DND-41 (cell line): ENCODE data around the gene MRPL40.

Experiments
- ATAC-seq: fragments of 200-7000 bp; cut with Tn5 transposase; 3 replicates; pipeline ENCODE4 v1.9.1; 2021; ENCODE audit warnings: low read depth; ENCODE audit not compliant: insufficient read depth
- DNase-seq: peaks from one replicate; pipeline ENCODE4 v3.0.0-alpha.2; 2020
- H2AFZ ChIP-seq: 2 replicates; pipeline ENCODE4 v1.6.0; 2012; ENCODE audit warnings: low read depth, low read length
- H3K27ac ChIP-seq: 2 replicates; pipeline ENCODE4 v1.5.1; 2012; ENCODE audit warnings: low read length, inconsistent platforms
- H3K27me3 ChIP-seq: fragments of 200-600 bp; sonication (generic); 2 replicates; pipeline ENCODE4 v1.6.0; 2012; ENCODE audit warnings: low read length, mild to moderate bottlenecking, inconsistent platforms; ENCODE audit not compliant: insufficient read depth, poor library complexity
- H3K36me3 ChIP-seq: 2 replicates; pipeline ENCODE4 v1.5.1; 2012; ENCODE audit warnings: low read length, inconsistent platforms; ENCODE audit not compliant: insufficient read depth
- H3K4me1 ChIP-seq: 2 replicates; pipeline ENCODE4 v1.5.1; 2012; ENCODE audit warnings: mild to moderate bottlenecking, low read length; ENCODE audit not compliant: insufficient read depth
- H3K4me2 ChIP-seq: 2 replicates; pipeline ENCODE4 v1.6.0; 2012; ENCODE audit warnings: mild to moderate bottlenecking, moderate library complexity, low read length, inconsistent platforms; ENCODE audit not compliant: insufficient read depth
- H3K4me3 ChIP-seq, 2 experiments: fragments of 200-600 bp in 1 of 2; shearing (Covaris generic) in 1 of 2; 2 replicates each; pipeline ENCODE4 v1.5.1; 2012 to 2016; ENCODE audit warnings: inconsistent platforms in 2 of 2, low read length in 2 of 2, mild to moderate bottlenecking in 2 of 2, low read depth in 1 of 2, moderate library complexity in 1 of 2
- H3K79me2 ChIP-seq: 2 replicates; pipeline ENCODE4 v1.6.0; 2012; ENCODE audit warnings: low read length, inconsistent platforms; ENCODE audit not compliant: insufficient read depth
- H3K9ac ChIP-seq: 2 replicates; pipeline ENCODE4 v1.6.0; 2012; ENCODE audit warnings: low read depth, mild to moderate bottlenecking, inconsistent platforms, low read length, moderate library complexity
- H3K9me3 ChIP-seq: 2 replicates; pipeline ENCODE4 v1.5.1; 2012; ENCODE audit warnings: low read length, moderate library complexity, mild to moderate bottlenecking, inconsistent platforms; ENCODE audit not compliant: insufficient read depth, severe bottlenecking
- H4K20me1 ChIP-seq: 2 replicates; pipeline ENCODE4 v1.6.0; 2012; ENCODE audit warnings: low read length; ENCODE audit not compliant: insufficient read depth
- EZH2 ChIP-seq: IDR thresholded peaks from 3 replicates; pipeline ENCODE4 v1.6.1; 2012; ENCODE audit warnings: borderline replicate concordance, low read depth, mild to moderate bottlenecking, moderate library complexity, low read length, inconsistent platforms; ENCODE audit not compliant: severe bottlenecking
- TF ChIP-seq, protein P1 (sequence below): IDR thresholded peaks from 2 replicates; pipeline ENCODE4 v1.5.1; 2012; ENCODE audit warnings: borderline replicate concordance, low read length, moderate library complexity, mild to moderate bottlenecking; ENCODE audit not compliant: poor library complexity, severe bottlenecking; ENCODE audit errors: extremely low read depth

MRPL40 gene

DNA sequence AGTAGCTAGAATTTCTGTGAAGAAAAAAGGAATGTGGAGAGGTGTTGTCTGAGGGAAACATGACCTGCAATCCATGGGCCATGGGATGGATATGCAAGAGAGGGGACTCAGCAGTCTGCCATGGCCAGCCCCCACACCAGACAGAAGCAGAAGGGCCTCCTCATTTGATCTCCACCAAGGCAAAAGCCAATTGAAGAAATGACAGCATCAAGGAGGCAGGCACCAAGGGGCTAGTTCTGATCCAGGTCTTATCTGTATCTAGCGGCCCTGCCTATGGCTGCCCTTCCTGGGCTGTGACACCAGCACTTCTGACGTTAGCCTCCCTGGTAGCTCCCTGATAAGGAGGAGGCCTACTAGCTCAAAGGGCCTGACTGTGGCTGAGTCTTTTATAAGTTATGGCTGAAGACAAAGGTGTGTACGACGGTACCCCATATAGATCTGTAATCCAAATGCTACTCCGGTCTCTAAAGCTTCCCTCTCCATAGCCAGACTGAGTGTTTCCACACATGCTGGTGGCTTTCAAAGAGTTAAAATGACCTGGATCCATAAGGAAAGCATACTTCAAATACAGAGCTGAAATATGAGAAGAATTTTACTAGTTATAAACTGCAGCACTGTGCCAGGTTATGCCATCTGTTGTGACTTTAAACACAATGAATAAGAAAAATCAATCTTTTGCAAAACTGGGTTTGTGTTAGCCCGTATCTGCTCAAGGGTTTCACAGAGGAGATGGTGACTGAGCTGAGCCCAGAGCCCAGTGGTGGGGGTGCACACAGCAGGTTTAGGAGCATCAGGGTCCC is 35.2 kb upstream of the MRPL40 start:
- no peaks in the 10 kb centered on the region for H3K27me3 ChIP-seq
- H2AFZ ChIP-seq, result no peak overlapping the region
- H3K4me2 ChIP-seq, result no peak overlapping the region
- H3K9ac ChIP-seq, result no peak overlapping the region
- no peak overlapping the region for H3K4me3 ChIP-seq
- no peak for ATAC-seq
- 0 out of 2 replicates have a peak overlapping the region, but pooled peaks have one; percentile 1 for H3K27ac ChIP-seq
- TF ChIP-seq, protein P1, sequence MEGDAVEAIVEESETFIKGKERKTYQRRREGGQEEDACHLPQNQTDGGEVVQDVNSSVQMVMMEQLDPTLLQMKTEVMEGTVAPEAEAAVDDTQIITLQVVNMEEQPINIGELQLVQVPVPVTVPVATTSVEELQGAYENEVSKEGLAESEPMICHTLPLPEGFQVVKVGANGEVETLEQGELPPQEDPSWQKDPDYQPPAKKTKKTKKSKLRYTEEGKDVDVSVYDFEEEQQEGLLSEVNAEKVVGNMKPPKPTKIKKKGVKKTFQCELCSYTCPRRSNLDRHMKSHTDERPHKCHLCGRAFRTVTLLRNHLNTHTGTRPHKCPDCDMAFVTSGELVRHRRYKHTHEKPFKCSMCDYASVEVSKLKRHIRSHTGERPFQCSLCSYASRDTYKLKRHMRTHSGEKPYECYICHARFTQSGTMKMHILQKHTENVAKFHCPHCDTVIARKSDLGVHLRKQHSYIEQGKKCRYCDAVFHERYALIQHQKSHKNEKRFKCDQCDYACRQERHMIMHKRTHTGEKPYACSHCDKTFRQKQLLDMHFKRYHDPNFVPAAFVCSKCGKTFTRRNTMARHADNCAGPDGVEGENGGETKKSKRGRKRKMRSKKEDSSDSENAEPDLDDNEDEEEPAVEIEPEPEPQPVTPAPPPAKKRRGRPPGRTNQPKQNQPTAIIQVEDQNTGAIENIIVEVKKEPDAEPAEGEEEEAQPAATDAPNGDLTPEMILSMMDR, result no peak
- no peak for TF ChIP-seq EZH2
- no peaks in the 10 kb centered on the region; the same call in 1 of the 2 replicates for H4K20me1 ChIP-seq
- H3K79me2 ChIP-seq, result no peaks in the 10 kb centered on the region
- peaks cover 91% of the 10 kb centered on the region for H3K36me3 ChIP-seq
- H3K9me3 ChIP-seq, result no peaks in the 10 kb centered on the region
- DNase-seq, result no peak
- H3K4me1 ChIP-seq, result no peaks in the 10 kb centered on the region

DNA sequence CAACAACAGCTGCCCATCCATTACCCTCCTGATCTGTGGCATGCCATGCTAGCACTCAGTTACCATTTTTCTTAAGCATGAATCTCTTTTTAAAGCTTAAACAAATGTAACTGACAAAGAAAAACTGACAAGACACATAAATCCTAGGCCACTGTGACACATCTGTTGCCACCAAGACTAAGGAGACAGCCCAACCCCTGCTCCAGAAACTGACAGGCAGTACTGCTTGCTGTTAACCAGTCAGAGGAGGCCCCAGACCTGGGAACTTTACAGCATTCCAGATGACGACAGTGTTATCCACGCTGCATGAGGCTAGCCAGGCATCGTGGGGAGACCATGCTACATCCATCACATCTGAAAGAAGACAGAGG is 34.6 kb upstream of the MRPL40 start:
- no peak overlapping the region for H3K4me3 ChIP-seq
- H3K27ac ChIP-seq, result no peak overlapping the region
- DNase-seq, result no peak
- no peak overlapping the region for H3K9ac ChIP-seq
- H3K9me3 ChIP-seq, result no peaks in the 10 kb centered on the region
- no peak overlapping the region for H2AFZ ChIP-seq
- no peak for ATAC-seq
- no peaks in the 10 kb centered on the region; the same call in 1 of the 2 replicates for H4K20me1 ChIP-seq
- no peaks in the 10 kb centered on the region for H3K4me1 ChIP-seq
- no peak overlapping the region for H3K4me2 ChIP-seq
- H3K27me3 ChIP-seq, result no peaks in the 10 kb centered on the region
- TF ChIP-seq EZH2, result no peak
- TF ChIP-seq, protein P1, result no peak
- H3K36me3 ChIP-seq, result peaks cover 91% of the 10 kb centered on the region
- no peaks in the 10 kb centered on the region for H3K79me2 ChIP-seq

DNA sequence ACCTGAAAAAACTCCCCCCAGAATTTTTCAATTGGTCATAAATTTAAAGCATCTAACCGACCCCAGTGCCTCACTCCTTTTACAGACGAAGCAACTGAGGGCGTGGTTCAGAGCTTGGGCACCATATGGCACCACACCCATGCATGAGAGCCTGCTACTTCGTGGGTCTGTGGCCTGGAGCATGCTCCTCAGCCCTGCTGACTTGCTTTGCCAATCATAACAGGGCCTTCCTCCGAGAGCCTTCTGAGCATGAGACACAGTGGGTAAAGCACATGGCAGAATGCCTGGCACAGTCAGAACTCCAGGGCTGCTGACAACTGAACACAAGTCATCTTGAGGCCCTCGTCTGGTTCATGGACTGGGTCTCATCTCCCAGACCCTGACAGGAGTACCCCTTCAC is 34.1 kb upstream of the MRPL40 start:
- no peak overlapping the region for H3K9ac ChIP-seq
- peaks cover 93% of the 10 kb centered on the region for H3K36me3 ChIP-seq

More for the DNA sequence above, 34.1 kb upstream of the MRPL40 start:
- DNase-seq (no peak), ATAC-seq (no peak)
- Histone ChIP-seq H3K9me3 (no peaks in the 10 kb centered on the region), H3K4me3 (no peak overlapping the region), H3K27me3 (no peaks in the 10 kb centered on the region), H3K27ac (no peak overlapping the region), H3K79me2 (no peaks in the 10 kb centered on the region), H2AFZ (no peak overlapping the region), H4K20me1 (no peaks in the 10 kb centered on the region; the same call in 1 of the 2 replicates), H3K4me1 (no peaks in the 10 kb centered on the region), H3K4me2 (no peak overlapping the region)
- TF ChIP-seq, protein P1, result no peak
- no peak for TF ChIP-seq EZH2
